Fibroblast of lung (primary cell): ENCODE results near the gene CRACR2B. TPM values are rescaled to one million over a fixed set of nuclear protein-coding genes. Genes with fewer than 3 reads are reported as not detected.

Experiments
- DNase-seq, 2 donors: peaks; one replicate each; pipeline versions ENCODE4 v3.0.0 to v3.0.0-alpha.2; 2010; ENCODE audit warnings: low read depth in 2 of 2
- H2AFZ ChIP-seq: 2 replicates; pipeline ENCODE4 v1.5.1; 2012; ENCODE audit warnings: low read length, control low read depth, inconsistent platforms
- H3K27ac ChIP-seq: 2 replicates; pipeline ENCODE4 v1.5.1; 2011; ENCODE audit warnings: low read length, control low read depth; ENCODE audit not compliant: insufficient read depth
- H3K27me3 ChIP-seq: 2 replicates; pipeline ENCODE4 v1.5.1; 2011; ENCODE audit warnings: mild to moderate bottlenecking, low read length; ENCODE audit not compliant: control insufficient read depth, insufficient read depth
- H3K36me3 ChIP-seq: 2 replicates; pipeline ENCODE4 v1.5.1; 2011; ENCODE audit warnings: low read length; ENCODE audit not compliant: control insufficient read depth, insufficient read depth
- H3K4me1 ChIP-seq: 2 replicates; pipeline ENCODE4 v1.5.1; 2011; ENCODE audit warnings: low read length; ENCODE audit not compliant: control insufficient read depth, insufficient read depth; ENCODE audit errors: extremely low read depth
- H3K4me2 ChIP-seq: 2 replicates; pipeline ENCODE4 v1.5.1; 2011; ENCODE audit warnings: low read length, control low read depth; ENCODE audit not compliant: insufficient read depth; ENCODE audit errors: extremely low read depth
- H3K4me3 ChIP-seq, 4 experiments: fragments of 200-600 bp in 1 of 4; sonication (generic) in 1 of 4; replicated peaks in 1 of 4; 2 replicates each; pipeline ENCODE4 v1.5.1; 2011 to 2016; ENCODE audit warnings: low read length in 4 of 4, low read depth in 3 of 4, mild to moderate bottlenecking in 3 of 4, control low read depth in 2 of 4, inconsistent platforms in 1 of 4, mixed read lengths in 1 of 4; ENCODE audit not compliant: insufficient read depth in 1 of 4; ENCODE audit errors: control extremely low read depth in 1 of 4
- H3K79me2 ChIP-seq: 2 replicates; pipeline ENCODE4 v1.5.1; 2012; ENCODE audit warnings: mild to moderate bottlenecking, low read length, inconsistent platforms; ENCODE audit not compliant: control insufficient read depth, insufficient read depth
- H3K9ac ChIP-seq: 2 replicates; pipeline ENCODE4 v1.5.1; 2011; ENCODE audit warnings: mild to moderate bottlenecking, low read length, control low read depth; ENCODE audit not compliant: insufficient read depth
- H3K9me3 ChIP-seq: 2 replicates; pipeline ENCODE4 v1.5.1; 2012; ENCODE audit warnings: low read depth, low read length; ENCODE audit not compliant: control insufficient read depth, insufficient read depth
- H4K20me1 ChIP-seq: 2 replicates; pipeline ENCODE4 v1.5.1; 2011; ENCODE audit warnings: low read length; ENCODE audit not compliant: control insufficient read depth, insufficient read depth; ENCODE audit errors: extremely low read depth
- EZH2 ChIP-seq: IDR thresholded peaks from 2 replicates; pipeline ENCODE4 v1.5.1; 2012; ENCODE audit warnings: low read length, control low read depth, mild to moderate bottlenecking; ENCODE audit errors: missing control alignments
- polyA minus RNA-seq: library from RNA; depleted of rRNA, polyadenylated mRNA; stranded (reverse); fragments of >200 nt; gene quantifications from 2 replicates; pipeline ENCODE4 v1.2.3, GENCODE V29; 2011; ENCODE audit warnings: low replicate concordance
- polyA plus RNA-seq, 2 donors: library from polyadenylated mRNA; depleted of rRNA in 1 of 2; stranded (reverse) in 1 of 2; unstranded in 1 of 2; fragments of >200 nt; gene quantifications; 2 replicates each; pipeline ENCODE4 v1.2.1, GENCODE V29; 2011 to 2012; ENCODE audit warnings: missing spikeins in 1 of 2
- total RNA-seq: library from RNA; depleted of rRNA; stranded (reverse); fragments of >200 nt; gene quantifications from 2 replicates; pipeline ENCODE4 v1.2.1, GENCODE V29; 2014
- TF ChIP-seq, protein P1 (sequence below), 2 donors: IDR thresholded peaks in 1 of 2; conservative IDR thresholded peaks in 1 of 2; 1 replicate in 1 of 2; 2 replicates in 1 of 2; pipeline ENCODE4 v1.5.1; 2011 to 2012; ENCODE audit warnings: low read length in 2 of 2, control low read depth in 1 of 2, inconsistent platforms in 1 of 2, low read depth in 1 of 2, mild to moderate bottlenecking in 1 of 2

CRACR2B gene
- total RNA-seq (0.66 and 1.0 TPM in 2 replicates), polyA plus RNA-seq (0.11 and 0.82 TPM in 2 replicates), polyA minus RNA-seq (2.1 TPM in 1 of 2 replicates, not detected in the other)
- 0.98 and 2.6 TPM in 2 replicates for polyA plus RNA-seq (2012)

DNA sequence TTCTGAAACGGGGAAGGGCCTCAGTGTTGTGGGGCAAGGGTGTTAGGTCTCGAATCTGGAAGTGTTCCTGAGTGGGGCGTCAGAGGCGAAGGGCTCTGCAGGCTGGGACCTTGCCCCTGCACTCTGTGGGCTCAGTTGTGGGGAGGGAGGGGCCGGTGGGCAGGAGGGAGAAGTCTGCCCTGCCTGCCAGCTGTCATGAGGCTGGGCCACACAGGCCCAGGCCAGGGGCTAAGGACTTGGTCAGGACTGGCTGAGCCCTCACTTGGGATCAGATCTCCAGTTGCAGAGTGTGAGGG, at the start of gene CRACR2B:
CRACR2B (plus strand) TSS at position 23 of the 296 bp plus-strand sequence. CDS start 689 bp downstream, outside the sequence.
- H3K27me3 ChIP-seq: no peaks in the 10 kb centered on the region
- H3K79me2 ChIP-seq: no peaks in the 10 kb centered on the region
- H4K20me1 ChIP-seq: no peaks in the 10 kb centered on the region
- H3K9ac ChIP-seq: peak within 1 kb of the TSS; percentile 16
- no peak for TF ChIP-seq EZH2
- TF ChIP-seq, protein P1, sequence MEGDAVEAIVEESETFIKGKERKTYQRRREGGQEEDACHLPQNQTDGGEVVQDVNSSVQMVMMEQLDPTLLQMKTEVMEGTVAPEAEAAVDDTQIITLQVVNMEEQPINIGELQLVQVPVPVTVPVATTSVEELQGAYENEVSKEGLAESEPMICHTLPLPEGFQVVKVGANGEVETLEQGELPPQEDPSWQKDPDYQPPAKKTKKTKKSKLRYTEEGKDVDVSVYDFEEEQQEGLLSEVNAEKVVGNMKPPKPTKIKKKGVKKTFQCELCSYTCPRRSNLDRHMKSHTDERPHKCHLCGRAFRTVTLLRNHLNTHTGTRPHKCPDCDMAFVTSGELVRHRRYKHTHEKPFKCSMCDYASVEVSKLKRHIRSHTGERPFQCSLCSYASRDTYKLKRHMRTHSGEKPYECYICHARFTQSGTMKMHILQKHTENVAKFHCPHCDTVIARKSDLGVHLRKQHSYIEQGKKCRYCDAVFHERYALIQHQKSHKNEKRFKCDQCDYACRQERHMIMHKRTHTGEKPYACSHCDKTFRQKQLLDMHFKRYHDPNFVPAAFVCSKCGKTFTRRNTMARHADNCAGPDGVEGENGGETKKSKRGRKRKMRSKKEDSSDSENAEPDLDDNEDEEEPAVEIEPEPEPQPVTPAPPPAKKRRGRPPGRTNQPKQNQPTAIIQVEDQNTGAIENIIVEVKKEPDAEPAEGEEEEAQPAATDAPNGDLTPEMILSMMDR (conservative IDR thresholded peaks at IDR 0.05 in 1 of 2, IDR thresholded peaks at IDR 0.05 in 1 of 2; ENCODE audit: low read depth in 1 of 2, low read length in 2 of 2): no peak
- H3K4me1 ChIP-seq: peaks cover 27% of the 10 kb centered on the region
- DNase-seq: no peak
- H2AFZ ChIP-seq: no peak within 1 kb of the TSS
- H3K4me2 ChIP-seq: peak within 1 kb of the TSS; percentile 68
- H3K9me3 ChIP-seq: no peaks in the 10 kb centered on the region
- H3K4me3 ChIP-seq: peak within 1 kb of the TSS in 2 of 4 experiments; percentile 19 to 45
- H3K27ac ChIP-seq: no peak within 1 kb of the TSS
- H3K36me3 ChIP-seq: peaks cover 8% of the 10 kb centered on the region

- DNase-seq: no peak
- Histone ChIP-seq H3K27me3 (no peaks in the 10 kb centered on the region), H3K9me3 (no peaks in the 10 kb centered on the region), H2AFZ (no peak overlapping the region), H3K4me3 (no peak overlapping the region), H3K27ac (no peak overlapping the region), H3K4me1 (peaks cover 4% of the 10 kb centered on the region), H3K4me2 (no peak overlapping the region), H4K20me1 (no peaks in the 10 kb centered on the region), H3K9ac (no peak overlapping the region), H3K79me2 (peaks cover 40% of the 10 kb centered on the region), H3K36me3 (peaks cover 10% of the 10 kb centered on the region)
- no peak for TF ChIP-seq EZH2
- TF ChIP-seq, protein P1 (conservative IDR thresholded peaks at IDR 0.05 in 1 of 2, IDR thresholded peaks at IDR 0.05 in 1 of 2; ENCODE audit: low read depth in 1 of 2, low read length in 2 of 2): no peak
These were observed 48.5 kb upstream of the CRACR2B start for GRCh38 chr11:778976-779954.

DNA sequence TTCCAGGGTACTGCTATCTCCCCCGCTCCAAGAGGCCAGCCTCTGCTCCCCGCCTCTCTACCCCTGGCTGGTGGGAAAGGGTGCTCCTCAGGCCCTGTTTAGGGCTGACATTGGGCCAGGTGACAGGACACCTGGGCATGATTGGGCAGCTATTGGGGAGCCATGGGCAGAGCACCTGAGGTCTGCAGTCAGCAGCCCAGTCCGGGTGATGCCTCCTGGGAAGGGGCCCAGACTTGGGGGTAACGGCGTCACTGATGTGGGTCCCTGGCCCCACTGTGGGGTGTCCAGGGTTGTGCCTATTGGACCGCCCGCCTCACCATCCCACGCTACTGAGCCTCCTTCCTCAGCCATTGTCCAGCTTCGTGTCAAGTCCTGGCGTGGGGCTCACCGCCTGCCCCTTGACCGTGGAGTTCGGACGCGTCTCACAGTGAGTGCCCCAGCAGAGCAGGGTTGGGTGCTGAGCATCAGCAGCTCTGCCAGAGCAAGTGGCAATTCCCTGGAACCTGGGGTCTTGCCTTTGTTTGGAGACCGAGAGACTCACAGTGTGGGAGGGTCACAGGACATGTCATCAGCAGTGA, 47.7 kb upstream of the CRACR2B start:
- no peaks in the 10 kb centered on the region for H4K20me1 ChIP-seq
- peaks cover 33% of the 10 kb centered on the region for H3K79me2 ChIP-seq
- no peaks in the 10 kb centered on the region for H3K9me3 ChIP-seq

More for the DNA sequence above, 47.7 kb upstream of the CRACR2B start:
- no peak overlapping the region for H3K4me3 ChIP-seq
- peaks cover 8% of the 10 kb centered on the region for H3K36me3 ChIP-seq
- H3K27me3 ChIP-seq: no peaks in the 10 kb centered on the region
- H3K27ac ChIP-seq: no peak overlapping the region
- DNase-seq: no peak
- H3K9ac ChIP-seq: no peak overlapping the region
- H3K4me1 ChIP-seq: peaks cover 4% of the 10 kb centered on the region
- TF ChIP-seq, protein P1 (conservative IDR thresholded peaks at IDR 0.05 in 1 of 2, IDR thresholded peaks at IDR 0.05 in 1 of 2; ENCODE audit: low read depth in 1 of 2, low read length in 2 of 2): no peak
- TF ChIP-seq EZH2: no peak
- no peak overlapping the region for H2AFZ ChIP-seq
- H3K4me2 ChIP-seq: no peak overlapping the region
